Activated CD4-positive, CD25-positive, alpha-beta regulatory T cell treated with anti-CD3 and anti-CD28 coated beads, Interleukin-2, amount 50 U/mL, for 24 hours (primary cell): Measurements from ENCODE around the gene ARHGAP5.

ENCODE experiments used
- ATAC-seq, 2 donors: fragments of 150-1000 bp; cut with Tn5 transposase; one replicate each; pipeline ENCODE4 v1.10.0; 2021; ENCODE audit warnings: mild to moderate bottlenecking in 1 of 2, moderate library complexity in 1 of 2

ARHGAP5 gene

GRCh38 chr14:32185097-32185496 is 108.0 kb downstream of the ARHGAP5 start:
- ATAC-seq = no peak

GRCh38 chr14:32186248-32186647 is 109.1 kb downstream of the ARHGAP5 start:
- no peak for ATAC-seq

DNA sequence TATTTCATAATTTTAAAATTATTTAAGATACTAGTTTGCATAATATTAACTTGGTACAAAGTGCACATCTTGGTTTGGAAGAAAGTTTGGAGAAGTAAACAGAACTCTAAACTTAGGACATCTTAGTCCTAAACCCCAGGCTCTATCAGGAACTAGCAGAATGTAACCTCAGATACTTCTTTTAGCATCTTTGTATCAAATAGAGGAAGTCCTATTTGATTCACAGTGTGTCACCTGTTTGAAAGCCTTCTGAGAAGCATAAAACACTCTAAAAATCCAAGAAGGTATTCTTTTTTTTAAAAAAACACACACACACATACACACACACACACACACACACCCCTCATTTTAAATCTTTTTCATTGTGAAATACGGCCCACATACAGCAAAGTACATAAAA is 112.7 kb downstream of the ARHGAP5 start:
- no peak for ATAC-seq

DNA sequence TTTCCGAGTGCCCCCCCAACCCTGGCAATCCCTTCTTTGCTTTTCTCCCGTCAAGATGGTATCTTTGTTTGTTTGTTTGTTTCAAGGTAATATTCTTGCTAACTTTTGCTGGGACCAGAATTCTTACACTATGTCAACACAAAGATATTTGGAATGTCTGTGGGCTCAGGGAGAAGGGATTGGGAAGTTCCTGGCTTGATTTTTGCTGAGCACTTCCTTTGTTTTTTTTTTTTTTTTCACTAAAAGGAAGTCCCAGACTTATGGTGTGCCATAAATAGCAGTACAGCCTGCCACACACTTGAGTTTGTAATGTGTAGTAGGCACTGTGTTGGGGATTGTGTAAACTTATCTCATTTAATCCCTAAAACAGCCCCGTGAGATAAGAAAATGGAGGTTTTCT is 113.6 kb downstream of the ARHGAP5 start:
- ATAC-seq = no peak

- ATAC-seq = no peak
These were observed 115.7 kb downstream of the ARHGAP5 start for GRCh38 chr14:32192712-32193373.

- ATAC-seq = peak; percentile 67 to 70
These were observed 116.4 kb downstream of the ARHGAP5 start for GRCh38 chr14:32193532-32193931.

DNA sequence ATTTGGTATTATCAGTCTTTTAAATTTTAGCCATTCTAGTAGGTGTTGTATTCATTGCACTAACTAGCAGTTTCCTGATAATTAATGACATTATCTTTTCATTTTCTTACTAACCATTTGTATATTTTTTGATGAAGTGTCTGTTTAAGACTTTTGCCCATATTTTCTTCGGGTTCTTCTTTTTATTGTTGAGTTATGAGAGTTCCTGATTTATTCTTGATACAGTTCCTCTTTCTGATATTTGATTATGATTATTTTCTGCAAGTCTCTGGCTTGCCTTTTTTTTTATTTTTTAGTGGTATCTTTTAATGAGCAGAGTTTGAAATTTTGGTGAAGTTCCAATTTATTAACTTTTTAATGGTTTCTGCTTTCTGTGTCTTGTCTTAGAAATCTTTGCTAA is 118.5 kb downstream of the ARHGAP5 start:
- no peak for ATAC-seq

DNA sequence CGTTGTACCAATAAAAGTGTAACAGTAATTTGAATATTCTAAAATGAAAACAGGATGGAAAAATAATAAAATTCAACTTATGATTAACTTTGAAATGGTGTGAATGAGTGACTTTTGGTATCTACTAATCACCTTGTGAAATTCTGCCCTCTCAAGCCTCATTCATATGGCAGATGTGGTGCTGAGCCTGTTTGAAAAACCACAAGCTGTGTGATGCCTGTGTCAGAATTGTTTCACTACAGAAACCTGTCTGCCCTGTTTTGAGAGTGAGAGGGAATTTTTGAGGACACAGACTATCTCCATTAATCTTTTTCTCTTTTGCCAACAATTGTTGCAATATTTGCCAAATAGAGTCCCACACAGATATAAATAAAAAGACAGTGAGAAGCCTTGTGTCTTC is 120.8 kb downstream of the ARHGAP5 start:
- ATAC-seq = peak in 1 of 2 donors; percentile 9

- ATAC-seq = no peak
These were observed 123.5 kb downstream of the ARHGAP5 start for GRCh38 chr14:32200368-32201192.

- peak; percentile 39 to 40 for ATAC-seq
These were observed 124.2 kb downstream of the ARHGAP5 start for GRCh38 chr14:32201193-32201815.

DNA sequence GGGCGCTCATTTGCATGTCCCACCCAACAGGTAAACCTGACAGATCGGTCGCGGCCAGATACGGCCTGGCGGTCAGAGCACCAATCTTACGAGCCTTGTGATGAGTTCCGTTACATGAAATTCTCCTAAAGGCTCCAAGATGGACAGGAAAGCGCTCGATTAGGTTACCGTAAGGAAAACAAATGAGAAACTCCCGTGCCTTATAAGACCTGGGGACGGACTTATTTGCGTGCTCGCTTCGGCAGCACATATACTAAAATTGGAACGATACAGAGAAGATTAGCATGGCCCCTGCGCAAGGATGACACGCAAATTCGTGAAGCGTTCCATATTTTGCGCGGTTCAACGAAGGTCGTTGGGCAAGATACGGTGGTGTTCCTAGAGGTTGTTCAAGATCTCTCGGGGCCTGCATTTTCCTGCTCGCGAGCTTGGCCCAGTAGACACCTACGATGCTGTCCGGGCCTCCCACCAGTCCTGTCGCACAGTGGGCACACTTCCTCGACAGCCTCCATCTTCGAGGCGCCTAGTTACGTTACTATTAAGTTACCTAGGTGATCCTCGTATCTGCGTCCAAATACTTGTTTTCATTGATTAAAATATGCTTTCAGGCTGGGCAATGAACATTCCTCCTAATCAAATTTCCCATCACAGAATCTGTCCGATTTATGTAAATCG is 124.8 kb downstream of the ARHGAP5 start, which contains the start of gene RNU6-7:
TSS of gene RNU6-7 (plus strand) at position 230 of the 675 bp plus-strand sequence.
- ATAC-seq = no peak

DNA sequence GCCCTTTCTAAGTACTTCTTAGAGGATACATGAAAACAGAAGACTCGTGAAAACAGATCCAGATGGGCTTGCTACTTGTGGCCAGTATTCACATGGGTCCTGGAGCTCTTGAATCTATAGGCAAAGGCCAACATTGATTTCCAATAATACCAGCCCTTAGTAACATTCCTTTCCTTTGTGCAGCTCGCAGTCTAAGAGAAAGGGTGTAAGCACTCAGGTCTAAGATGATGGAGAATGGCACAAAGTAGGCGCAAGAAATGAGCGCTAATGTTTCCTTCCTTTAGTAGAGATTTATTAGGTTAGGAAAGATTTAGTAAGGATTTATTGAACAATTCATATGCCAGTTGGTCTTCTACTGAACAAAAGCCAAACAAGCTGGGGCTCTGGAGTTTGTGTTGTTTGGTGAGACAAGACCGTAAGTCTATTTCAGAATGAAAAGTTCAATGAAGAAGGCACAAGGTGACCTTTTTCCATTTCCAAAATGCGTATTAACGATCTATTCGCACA is 125.4 kb downstream of the ARHGAP5 start:
- no peak for ATAC-seq

- ATAC-seq = peak; percentile 85 to 86
These were observed 126.1 kb downstream of the ARHGAP5 start, which contains the start of gene RNU6-8 for GRCh38 chr14:32202998-32203882. RNU6-8 (minus strand) TSS chr14:32203269.

DNA sequence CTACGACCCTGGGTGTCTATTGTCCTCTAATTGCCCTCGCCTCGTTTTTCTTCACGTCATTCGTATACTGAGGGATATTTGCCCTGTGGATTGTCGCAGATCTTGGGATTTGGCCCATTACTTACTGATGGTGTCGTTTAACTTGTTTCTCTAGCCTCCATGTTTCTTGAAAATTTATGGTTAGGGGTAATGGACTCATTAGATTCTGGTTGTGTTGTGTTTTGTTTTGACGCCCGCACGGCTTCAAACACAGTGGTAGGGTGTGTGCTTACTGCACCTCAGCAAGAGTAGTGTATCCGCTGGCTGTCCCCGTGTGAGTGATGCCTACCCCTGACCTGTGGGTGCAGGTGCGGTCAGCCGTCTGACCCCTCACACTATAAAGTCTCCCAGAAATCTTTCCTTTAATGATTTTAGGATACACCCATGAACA is 126.8 kb downstream of the ARHGAP5 start:
- no peak for ATAC-seq

DNA sequence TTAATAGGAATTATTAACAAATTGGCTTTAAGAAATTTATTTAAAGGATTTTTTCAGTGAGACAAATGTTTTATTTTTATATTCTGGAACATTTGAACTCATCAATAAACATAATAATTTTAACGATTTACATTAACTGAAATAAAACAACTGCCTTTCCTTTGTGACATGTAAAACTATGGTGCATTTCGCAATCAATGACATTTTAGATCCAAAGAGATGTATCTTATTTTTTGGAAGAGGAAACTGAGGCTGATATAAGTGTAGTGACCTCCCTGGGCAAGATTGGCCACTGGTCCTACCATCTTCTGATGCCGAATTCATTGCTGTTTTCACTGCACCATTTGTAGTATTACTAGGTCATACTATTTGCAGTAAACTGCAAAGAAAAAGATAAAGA is 128.4 kb downstream of the ARHGAP5 start:
- no peak for ATAC-seq

GRCh38 chr14:32205984-32206383 is 128.9 kb downstream of the ARHGAP5 start:
- ATAC-seq = no peak

- no peak for ATAC-seq
These were observed 129.4 kb downstream of the ARHGAP5 start for GRCh38 chr14:32206552-32206951.

GRCh38 chr14:32208490-32208889 is 131.4 kb downstream of the ARHGAP5 start:
- ATAC-seq = no peak
